Measurements from ENCODE around the gene XYLT1. TPM values are rescaled to one million over a fixed set of nuclear protein-coding genes. Genes with fewer than 3 reads are reported as not detected.

XYLT1 gene
- total RNA-seq, 3 donors from 2014 or later (not counting 1 experiment from before 2014, with no cell fraction given), result 40.9 to 55.5 (median 43.8) TPM

DNA sequence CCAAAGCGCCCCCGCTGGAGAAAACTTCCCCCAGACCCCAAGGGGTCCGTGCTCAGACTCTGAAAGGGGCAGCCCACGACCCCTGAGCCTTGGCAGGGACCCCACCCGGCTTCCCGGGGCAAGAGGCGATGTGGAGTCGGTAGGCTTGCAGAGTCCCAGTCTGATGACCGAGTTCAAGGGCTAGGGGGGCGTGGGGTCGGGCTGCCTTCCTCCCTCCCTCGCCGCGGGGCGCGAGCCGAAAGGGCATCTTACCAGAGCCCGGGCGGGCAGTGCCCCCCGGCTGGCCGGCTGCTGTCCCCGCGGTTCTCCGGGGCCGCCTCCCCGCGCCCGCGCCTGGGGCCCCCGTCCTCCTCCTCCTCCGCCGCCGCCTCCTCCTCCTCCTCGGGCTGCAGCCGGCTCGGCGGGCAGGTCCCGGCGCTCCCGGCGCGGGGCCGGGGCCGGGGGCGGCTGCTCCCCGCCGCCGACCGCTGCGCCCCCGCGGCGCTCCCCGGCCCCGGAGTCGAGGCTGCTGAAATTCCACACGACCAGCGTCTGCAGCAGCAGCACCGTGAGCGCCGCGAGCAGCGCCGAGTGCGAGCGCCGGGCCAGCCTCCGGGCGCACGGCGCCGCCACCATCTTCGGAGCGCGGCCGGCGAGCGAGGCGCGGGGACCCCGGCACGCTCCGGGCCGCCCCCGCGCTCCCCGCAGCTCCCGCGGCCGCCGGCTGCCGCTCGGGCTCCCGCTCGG, 415 bp downstream of the XYLT1 start:
- H3K36me3 Mint-ChIP-seq, result no peaks in the 10 kb centered on the region
- no peaks in the 10 kb centered on the region for H3K27me3 Mint-ChIP-seq (ENCODE audit: low read depth in 2 of 2)
- H3K36me3 ChIP-seq (ENCODE audit: control insufficient read depth, insufficient read depth, low read length), result peaks cover 2% of the 10 kb centered on the region
- WGBS (ENCODE audit: insufficient coverage), result under 1% methylated on average over 90 of the region's 95 CpGs
- peak overlapping the region; percentile 83 to 85 for H3K27ac Mint-ChIP-seq
- no peaks in the 10 kb centered on the region for H3K9me3 ChIP-seq (ENCODE audit: control insufficient read depth, insufficient read depth, low read length)
- DNase-seq (peak; percentile 24 to 65), ATAC-seq (peak; percentile 39 to 46 (median 45))
- H3K27ac ChIP-seq (ENCODE audit: low read length), result no peak overlapping the region
- intact Hi-C loops (cut with micrococcal nuclease), result loop anchor here (1.0 to 5.0 kb wide), 3 partner anchors 8 to 243 kb away; no protein-coding TSS in a partner anchor
- peak overlapping the region; percentile 93 for H3K4me3 Mint-ChIP-seq
- no peaks in the 10 kb centered on the region for H3K27me3 ChIP-seq (ENCODE audit: control insufficient read depth, insufficient read depth, low read length)
- peaks cover 62% of the 10 kb centered on the region in 2 donors for H3K4me1 Mint-ChIP-seq
- peak overlapping the region; percentile 51 for H3K4me3 ChIP-seq (ENCODE audit: low read length)
- H3K4me1 ChIP-seq (ENCODE audit: control insufficient read depth, insufficient read depth, low read length), result peaks cover 52% of the 10 kb centered on the region
- TF ChIP-seq, protein P1, sequence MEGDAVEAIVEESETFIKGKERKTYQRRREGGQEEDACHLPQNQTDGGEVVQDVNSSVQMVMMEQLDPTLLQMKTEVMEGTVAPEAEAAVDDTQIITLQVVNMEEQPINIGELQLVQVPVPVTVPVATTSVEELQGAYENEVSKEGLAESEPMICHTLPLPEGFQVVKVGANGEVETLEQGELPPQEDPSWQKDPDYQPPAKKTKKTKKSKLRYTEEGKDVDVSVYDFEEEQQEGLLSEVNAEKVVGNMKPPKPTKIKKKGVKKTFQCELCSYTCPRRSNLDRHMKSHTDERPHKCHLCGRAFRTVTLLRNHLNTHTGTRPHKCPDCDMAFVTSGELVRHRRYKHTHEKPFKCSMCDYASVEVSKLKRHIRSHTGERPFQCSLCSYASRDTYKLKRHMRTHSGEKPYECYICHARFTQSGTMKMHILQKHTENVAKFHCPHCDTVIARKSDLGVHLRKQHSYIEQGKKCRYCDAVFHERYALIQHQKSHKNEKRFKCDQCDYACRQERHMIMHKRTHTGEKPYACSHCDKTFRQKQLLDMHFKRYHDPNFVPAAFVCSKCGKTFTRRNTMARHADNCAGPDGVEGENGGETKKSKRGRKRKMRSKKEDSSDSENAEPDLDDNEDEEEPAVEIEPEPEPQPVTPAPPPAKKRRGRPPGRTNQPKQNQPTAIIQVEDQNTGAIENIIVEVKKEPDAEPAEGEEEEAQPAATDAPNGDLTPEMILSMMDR (IDR thresholded peaks at IDR 0.05), result no peak
- no peaks in the 10 kb centered on the region for H3K9me3 Mint-ChIP-seq

DNA sequence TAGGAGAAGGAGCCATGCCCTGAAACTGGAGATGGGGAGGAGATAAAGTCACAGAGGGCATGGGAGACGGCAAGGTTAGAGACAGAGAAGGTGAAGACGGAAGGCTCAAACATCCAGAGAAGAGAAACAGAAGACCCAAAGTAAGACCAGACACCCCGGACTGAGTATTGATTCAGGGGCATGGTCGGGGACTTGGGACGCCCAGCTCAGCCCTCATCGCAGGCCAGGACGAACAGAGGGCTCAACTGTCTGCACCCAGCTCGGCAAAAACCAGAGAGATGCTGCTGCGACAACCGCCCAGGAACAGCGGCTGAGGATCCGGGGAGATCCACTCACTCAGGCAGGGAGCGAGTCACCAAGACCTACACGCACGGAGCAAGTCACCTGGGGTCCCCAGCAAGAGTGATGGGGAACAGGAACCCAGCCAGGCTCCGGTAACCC, 999 bp downstream of the XYLT1 start:
- peaks cover 57 to 60% of the 10 kb centered on the region in 2 donors for H3K4me1 Mint-ChIP-seq
- WGBS (ENCODE audit: insufficient coverage), result 1% methylated on average over 16 of the region's 16 CpGs
- H3K27me3 ChIP-seq (ENCODE audit: control insufficient read depth, insufficient read depth, low read length), result no peaks in the 10 kb centered on the region
- peak; percentile 40 to 56 (median 48) for ATAC-seq
- H3K4me3 Mint-ChIP-seq, result peak overlapping the region; percentile 93
- no peaks in the 10 kb centered on the region for H3K9me3 Mint-ChIP-seq
- H3K27me3 Mint-ChIP-seq (ENCODE audit: low read depth in 2 of 2), result no peaks in the 10 kb centered on the region
- peak overlapping the region; percentile 51 for H3K4me3 ChIP-seq (ENCODE audit: low read length)
- peak; percentile 20 to 61 for DNase-seq
- H3K36me3 Mint-ChIP-seq, result no peaks in the 10 kb centered on the region
- intact Hi-C loops (cut with micrococcal nuclease), result loop anchor here (1.0 to 5.0 kb wide), 4 partner anchors 7 to 242 kb away; no protein-coding TSS in a partner anchor
- peak overlapping the region; percentile 83 to 85 for H3K27ac Mint-ChIP-seq
- no peaks in the 10 kb centered on the region for H3K9me3 ChIP-seq (ENCODE audit: control insufficient read depth, insufficient read depth, low read length)
- TF ChIP-seq, protein P1 (IDR thresholded peaks at IDR 0.05), result no peak
- H3K27ac ChIP-seq (ENCODE audit: low read length), result no peak overlapping the region
- peaks cover 2% of the 10 kb centered on the region for H3K36me3 ChIP-seq (ENCODE audit: control insufficient read depth, insufficient read depth, low read length)
- H3K4me1 ChIP-seq (ENCODE audit: control insufficient read depth, insufficient read depth, low read length), result peaks cover 48% of the 10 kb centered on the region

DNA sequence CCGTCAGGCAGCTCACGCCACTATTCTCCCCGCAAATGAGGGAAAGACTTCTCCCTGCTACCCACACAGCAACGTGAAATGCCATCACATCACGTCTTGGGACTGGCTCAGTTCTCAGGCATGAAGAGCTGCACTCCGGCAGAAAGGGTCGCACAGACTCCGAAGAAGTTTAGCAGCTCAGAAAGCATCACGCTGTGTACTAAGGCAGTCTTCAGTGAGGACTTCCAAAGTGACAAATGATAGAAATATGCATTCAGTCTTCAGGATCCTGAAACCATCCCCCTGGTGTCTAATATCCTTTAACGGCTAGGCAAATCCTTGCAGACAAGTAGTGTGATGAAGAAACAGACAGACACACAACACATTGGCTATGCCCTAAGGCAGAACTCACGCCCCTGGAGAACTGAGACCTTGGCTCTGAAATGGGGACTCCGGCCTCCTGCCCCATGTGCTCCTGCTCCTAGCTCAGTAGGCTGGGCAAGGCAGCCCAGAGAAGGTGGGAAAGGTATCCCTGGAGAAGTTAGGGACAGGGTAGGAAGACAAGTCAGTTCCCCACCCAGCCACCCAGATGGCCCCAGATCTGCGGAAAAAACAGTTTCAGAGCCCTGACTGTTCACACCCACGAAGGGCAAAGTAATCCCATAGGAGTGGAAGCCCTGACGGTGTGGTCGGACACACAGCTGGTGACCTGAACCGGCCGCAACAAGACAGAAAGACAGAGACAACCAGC, 1.6 kb downstream of the XYLT1 start:
- H3K27ac Mint-ChIP-seq, result peak overlapping the region; percentile 83 to 85
- DNase-seq (peak in 1 of 2 donors; percentile 19), ATAC-seq (peak in 1 of 3 donors; percentile 1)
- no peaks in the 10 kb centered on the region for H3K36me3 Mint-ChIP-seq
- no peaks in the 10 kb centered on the region for H3K9me3 Mint-ChIP-seq
- H3K4me1 Mint-ChIP-seq, result peaks cover 51 to 54% of the 10 kb centered on the region in 2 donors
- intact Hi-C loops (cut with micrococcal nuclease), result loop anchor here (5.0 kb wide), 1 partner anchor 102 kb away; no protein-coding TSS in a partner anchor
- TF ChIP-seq, protein P1 (IDR thresholded peaks at IDR 0.05), result no peak
- no peaks in the 10 kb centered on the region for H3K27me3 ChIP-seq (ENCODE audit: control insufficient read depth, insufficient read depth, low read length)
- H3K27me3 Mint-ChIP-seq (ENCODE audit: low read depth in 2 of 2), result no peaks in the 10 kb centered on the region
- H3K4me3 Mint-ChIP-seq, result peak overlapping the region; percentile 93
- peaks cover 2% of the 10 kb centered on the region for H3K36me3 ChIP-seq (ENCODE audit: control insufficient read depth, insufficient read depth, low read length)
- H3K9me3 ChIP-seq (ENCODE audit: control insufficient read depth, insufficient read depth, low read length), result no peaks in the 10 kb centered on the region
- no peak overlapping the region for H3K27ac ChIP-seq (ENCODE audit: low read length)
- peak overlapping the region; percentile 51 for H3K4me3 ChIP-seq (ENCODE audit: low read length)
- 47% methylated on average over 18 of the region's 18 CpGs for WGBS (ENCODE audit: insufficient coverage)
- peaks cover 42% of the 10 kb centered on the region for H3K4me1 ChIP-seq (ENCODE audit: control insufficient read depth, insufficient read depth, low read length)

Measured in natural killer cell (primary cell).